A549 treated with DMSO at 1 μM for 4 hours (cell line): ENCODE measurements around the gene PCDHAC2. TPM values are rescaled to one million over a fixed set of nuclear protein-coding genes. Genes with fewer than 3 reads are reported as not detected.

Source experiments
- total RNA-seq: library from RNA; stranded (reverse); fragments of 200-300 nt; extraction: Qiagen RNA extraction; gene quantifications from 5 replicates; pipeline ENCODE4 v1.2.3, GENCODE V29; 2022; ENCODE audit warnings: low read depth

Gene PCDHAC2
- total RNA-seq = 2.6 to 3.2 TPM (median 2.6 TPM) in 5 replicates

GRCh38 chr5:140966293-140967225, at the start of gene PCDHAC2:
PCDHAC2 (plus strand) TSS chr5:140966476; CDS start chr5:140966767, 291 bp downstream.

GRCh38 chr5:140925806-140926442, 40.4 kb upstream of the PCDHAC2 start, which contains the start of gene PCDHAC1:
PCDHAC1 (plus strand) TSS chr5:140926299; CDS start chr5:140926893, 594 bp downstream.

Other genes with a start within 250 kb of the PCDHAC2 start
- gene PCDHA1, start 180.3 kb upstream of the PCDHAC2 start, total RNA-seq = 0.10 to 0.19 TPM (median 0.16 TPM) in 5 replicates
- gene PCDHA2, start 171.6 kb upstream of the PCDHAC2 start, total RNA-seq = 0.03 to 0.08 TPM (median 0.07 TPM) in 5 replicates
- gene PCDHA3, start 165.4 kb upstream of the PCDHAC2 start, total RNA-seq = 0.76 to 1.2 TPM (median 0.92 TPM) in 5 replicates
- gene PCDHA4, start 159.4 kb upstream of the PCDHAC2 start, total RNA-seq = 1.5 to 2.0 TPM (median 1.8 TPM) in 5 replicates
- gene PCDHA5, start 144.9 kb upstream of the PCDHAC2 start, total RNA-seq = 0.56 to 0.86 TPM (median 0.77 TPM) in 5 replicates
- gene PCDHA6, start 138.5 kb upstream of the PCDHAC2 start, total RNA-seq = 0.08 to 0.10 TPM (median 0.09 TPM) in 3 of 5 replicates, not detected in the others
- 0.03 to 0.18 TPM (median 0.06 TPM) in 5 replicates for gene PCDHA7, start 132.2 kb upstream of the PCDHAC2 start, total RNA-seq
- gene PCDHA8, start 125.3 kb upstream of the PCDHAC2 start, total RNA-seq = 0.03 to 0.13 TPM (median 0.07 TPM) in 4 of 5 replicates, not detected in the other
- gene PCDHA9, start 118.1 kb upstream of the PCDHAC2 start, total RNA-seq = 0.01 TPM in 1 of 5 replicates, not detected in the others
- 0.01 to 0.06 TPM (median 0.01 TPM) in 4 of 5 replicates, not detected in the other for gene PCDHA10, start 110.6 kb upstream of the PCDHAC2 start, total RNA-seq
- 0.07 to 0.17 TPM (median 0.10 TPM) in 4 of 5 replicates, not detected in the other for gene PCDHA11, start 97.5 kb upstream of the PCDHAC2 start, total RNA-seq
- 2.7 to 3.1 TPM (median 2.9 TPM) in 5 replicates for gene PCDHA12, start 91.2 kb upstream of the PCDHAC2 start, total RNA-seq
- 0.03 to 0.11 TPM (median 0.05 TPM) in 5 replicates for gene PCDHA13, start 84.4 kb upstream of the PCDHAC2 start, total RNA-seq
- 1.0 to 1.5 TPM (median 1.4 TPM) in 5 replicates for gene PCDHAC1, start 40.2 kb upstream of the PCDHAC2 start, total RNA-seq
- not detected in 5 replicates for gene PCDHB1, start 84.9 kb downstream of the PCDHAC2 start, total RNA-seq
- gene PCDHB2, start 128.1 kb downstream of the PCDHAC2 start, total RNA-seq = 3.3 to 4.1 TPM (median 3.3 TPM) in 5 replicates
- gene PCDHB3, start 134.0 kb downstream of the PCDHAC2 start, total RNA-seq = 0.04 to 0.05 TPM in 2 of 5 replicates, not detected in the others
- 0.03 to 0.17 TPM (median 0.05 TPM) in 5 replicates for gene PCDHB4, start 155.3 kb downstream of the PCDHAC2 start, total RNA-seq
- gene PCDHB5, start 168.7 kb downstream of the PCDHAC2 start, total RNA-seq = 1.2 to 1.9 TPM (median 1.4 TPM) in 5 replicates
- gene PCDHB6, start 183.6 kb downstream of the PCDHAC2 start, total RNA-seq = 0.85 to 1.3 TPM (median 1.1 TPM) in 5 replicates
- gene PCDHB7, start 206.2 kb downstream of the PCDHAC2 start, total RNA-seq = not detected in 5 replicates
- gene PCDHB8, start 211.3 kb downstream of the PCDHAC2 start, total RNA-seq = 0.24 to 0.35 TPM (median 0.29 TPM) in 5 replicates
- 0.04 to 0.19 TPM (median 0.06 TPM) in 5 replicates for gene PCDHB16, start 215.9 kb downstream of the PCDHAC2 start, total RNA-seq
- gene PCDHB9, start 220.7 kb downstream of the PCDHAC2 start, total RNA-seq = 0.05 to 0.12 TPM in 2 of 5 replicates, not detected in the others
- gene PCDHB10, start 225.9 kb downstream of the PCDHAC2 start, total RNA-seq = 0.04 to 0.06 TPM (median 0.05 TPM) in 3 of 5 replicates, not detected in the others
- gene PCDHB11, start 233.2 kb downstream of the PCDHAC2 start, total RNA-seq = 0.07 to 0.12 TPM (median 0.11 TPM) in 3 of 5 replicates, not detected in the others
- gene PCDHB12, start 242.2 kb downstream of the PCDHAC2 start, total RNA-seq = 0.02 TPM in 1 of 5 replicates, not detected in the others
- 0.05 to 0.09 TPM (median 0.06 TPM) in 5 replicates for gene PCDHB13, start 247.4 kb downstream of the PCDHAC2 start, total RNA-seq